Limb (tissue), 2 donors: ENCODE results near the gene LIMS2.

Experiments used
- DNase-seq, 2 donors: peaks; one replicate each; pipeline ENCODE4 v3.0.0-alpha.2; 2016; ENCODE audit errors: extremely low spot score in 2 of 2

LIMS2 gene

GRCh38 chr2:127701193-127701650 lies 25.9 kb upstream of the LIMS2 start, which contains the start of gene SFT2D3:
Gene SFT2D3, plus strand, starts transcription at chr2:127701497. Its CDS starts 32 bp downstream, at chr2:127701529.
- DNase-seq, result peak; percentile 92 to 93

GRCh38 chr2:127700527-127701192 lies 25.3 kb upstream of the LIMS2 start:
- DNase-seq, result no peak

- no peak for DNase-seq
These were observed 23.4 kb upstream of the LIMS2 start for GRCh38 chr2:127698553-127699355.

- no peak for DNase-seq
These were observed 22.3 kb upstream of the LIMS2 start for GRCh38 chr2:127697482-127698180.

- peak in 1 of 2 donors; percentile 11 for DNase-seq
These were observed 20.5 kb upstream of the LIMS2 start for GRCh38 chr2:127695491-127696472.

GRCh38 chr2:127694986-127695385 lies 19.7 kb upstream of the LIMS2 start:
- no peak for DNase-seq

GRCh38 chr2:127690696-127691095 lies 15.4 kb upstream of the LIMS2 start:
- no peak for DNase-seq

GRCh38 chr2:127688405-127688804 lies 13.1 kb upstream of the LIMS2 start:
- DNase-seq, result no peak

- no peak for DNase-seq
These were observed 10.2 kb upstream of the LIMS2 start for GRCh38 chr2:127685410-127686080.

GRCh38 chr2:127683757-127684156 lies 8.4 kb upstream of the LIMS2 start:
- DNase-seq, result no peak

GRCh38 chr2:127683056-127683455 lies 7.7 kb upstream of the LIMS2 start:
- no peak for DNase-seq

GRCh38 chr2:127681976-127682857 lies 6.9 kb upstream of the LIMS2 start:
- no peak for DNase-seq

GRCh38 chr2:127681288-127681804 lies 6.0 kb upstream of the LIMS2 start:
- no peak for DNase-seq

- no peak for DNase-seq
These were observed 5.5 kb upstream of the LIMS2 start for GRCh38 chr2:127680706-127681287.

- no peak for DNase-seq
These were observed 4.5 kb upstream of the LIMS2 start for GRCh38 chr2:127679680-127680361.

- DNase-seq, result no peak
These were observed 3.7 kb upstream of the LIMS2 start for GRCh38 chr2:127678991-127679390.

GRCh38 chr2:127678531-127678930 lies 3.2 kb upstream of the LIMS2 start:
- DNase-seq, result no peak

- no peak for DNase-seq
These were observed 1.6 kb upstream of the LIMS2 start for GRCh38 chr2:127676906-127677305.
